HG03095 (cell line): Measurements from ENCODE around the gene SEZ6.
"Not testable (repeated sequence)": the region's sequence is repeated elsewhere in the genome, so short reads cannot be mapped to it uniquely, and the experiment has no call there.

ENCODE experiments used
- ATAC-seq: cut with Tn5 transposase; IDR thresholded peaks from one replicate; pipeline ENCODE4 v1.9.1; 2021; ENCODE audit warnings: moderate library complexity; ENCODE audit not compliant: unreplicated experiment

SEZ6 gene

GRCh38 chr17:28940142-28940541 is 65.7 kb downstream of the SEZ6 start:
- ATAC-seq, result no peak

DNA sequence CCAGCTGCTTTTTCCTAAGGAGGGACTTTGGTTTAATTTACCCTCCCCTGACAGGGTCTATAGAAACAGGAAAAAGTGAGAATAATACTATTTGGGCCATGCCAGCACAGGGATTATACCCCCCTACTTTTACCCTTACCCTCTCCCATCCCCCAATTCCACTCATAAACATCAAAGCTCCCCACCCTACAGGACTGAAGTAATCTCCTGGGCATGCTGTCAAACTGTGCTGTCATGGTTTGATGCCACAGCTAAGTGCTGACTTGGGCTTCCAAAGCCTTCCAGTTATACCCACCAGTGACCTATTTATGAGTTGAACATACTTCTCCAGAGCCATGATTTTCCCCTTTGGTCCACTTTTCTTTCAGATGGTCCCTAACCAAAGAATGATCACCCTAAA is 67.3 kb downstream of the SEZ6 start:
- no peak for ATAC-seq

DNA sequence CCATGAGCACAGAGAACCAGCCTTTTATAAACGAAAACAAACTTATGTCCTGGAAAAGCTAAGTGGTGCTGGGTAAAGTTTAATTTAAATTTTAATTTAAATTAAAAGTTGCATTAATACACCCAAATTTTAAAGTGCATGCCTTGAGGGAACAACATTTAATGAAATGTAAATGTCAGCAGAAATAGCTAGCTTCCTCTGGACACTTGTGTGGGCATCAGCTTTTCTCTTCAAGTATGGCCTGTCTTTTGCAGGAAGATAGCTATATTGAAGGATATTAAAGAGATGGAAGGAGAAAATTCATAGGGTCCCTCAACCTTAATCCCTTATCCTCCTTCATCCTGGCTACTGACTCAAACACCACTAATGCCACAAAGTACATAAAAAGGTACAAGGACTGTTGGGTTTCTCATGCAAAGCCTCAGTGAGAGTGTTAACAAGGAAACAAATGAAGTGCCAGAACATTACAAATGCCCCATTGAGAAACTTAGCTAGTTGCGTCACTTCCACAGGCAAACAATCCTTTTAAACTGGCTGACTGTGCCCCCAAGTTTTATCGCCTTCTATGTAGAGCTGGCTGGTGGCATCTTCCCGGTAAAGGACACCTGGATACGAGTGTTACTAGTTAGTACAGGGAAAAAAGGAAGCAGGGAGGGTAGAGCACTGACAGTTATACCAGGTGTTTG is 68.6 kb downstream of the SEZ6 start:
- no peak for ATAC-seq

GRCh38 chr17:28935744-28936460 is 69.9 kb downstream of the SEZ6 start:
- ATAC-seq, result no peak

GRCh38 chr17:28934508-28934907 is 71.3 kb downstream of the SEZ6 start:
- not testable (repeated sequence) for ATAC-seq

GRCh38 chr17:28929787-28930186 is 76.0 kb downstream of the SEZ6 start:
- no peak for ATAC-seq

DNA sequence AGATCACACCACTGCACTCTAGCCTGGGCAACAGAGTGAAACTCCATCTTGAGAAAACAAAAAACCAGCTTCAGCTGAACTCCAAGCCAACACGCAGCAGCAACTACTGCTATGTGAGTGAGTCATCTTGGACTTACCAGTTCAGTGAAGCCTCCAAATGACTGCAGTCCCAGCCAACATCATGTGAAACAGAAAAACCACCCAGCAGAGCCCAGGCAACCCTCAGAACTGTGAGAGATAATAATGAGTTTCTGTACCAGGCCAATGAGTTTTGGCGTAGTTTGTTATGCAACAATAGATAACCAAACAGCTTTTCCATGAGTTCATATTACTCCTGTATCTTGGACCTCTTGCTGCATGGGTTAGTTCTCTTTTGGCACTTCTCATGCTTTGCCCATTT is 77.8 kb downstream of the SEZ6 start:
- no peak for ATAC-seq

- ATAC-seq, result no peak
These were observed 79.0 kb downstream of the SEZ6 start for GRCh38 chr17:28926786-28927185.

GRCh38 chr17:28926366-28926765 is 79.5 kb downstream of the SEZ6 start:
- ATAC-seq, result no peak

GRCh38 chr17:28925912-28926365 is 79.9 kb downstream of the SEZ6 start:
- ATAC-seq, result no peak

DNA sequence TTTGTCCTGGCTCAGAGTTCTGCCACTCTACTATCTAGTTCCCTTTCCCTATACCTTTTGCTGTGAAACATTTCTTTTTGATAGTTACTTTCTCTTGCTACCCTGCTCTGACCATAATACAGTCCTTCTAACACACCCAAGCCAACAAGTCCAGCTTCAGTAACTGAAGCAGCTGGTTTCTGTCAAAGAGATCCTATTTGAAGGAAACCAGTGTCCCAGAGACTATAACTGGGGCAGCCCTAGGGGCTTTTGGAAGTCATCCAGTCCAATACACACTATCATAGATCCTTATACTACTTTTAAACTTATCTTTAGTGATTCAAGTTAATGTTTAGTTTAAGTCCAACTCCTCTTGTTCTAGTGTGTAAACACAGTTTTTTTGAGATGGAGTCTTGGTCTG is 85.6 kb downstream of the SEZ6 start:
- no peak for ATAC-seq

DNA sequence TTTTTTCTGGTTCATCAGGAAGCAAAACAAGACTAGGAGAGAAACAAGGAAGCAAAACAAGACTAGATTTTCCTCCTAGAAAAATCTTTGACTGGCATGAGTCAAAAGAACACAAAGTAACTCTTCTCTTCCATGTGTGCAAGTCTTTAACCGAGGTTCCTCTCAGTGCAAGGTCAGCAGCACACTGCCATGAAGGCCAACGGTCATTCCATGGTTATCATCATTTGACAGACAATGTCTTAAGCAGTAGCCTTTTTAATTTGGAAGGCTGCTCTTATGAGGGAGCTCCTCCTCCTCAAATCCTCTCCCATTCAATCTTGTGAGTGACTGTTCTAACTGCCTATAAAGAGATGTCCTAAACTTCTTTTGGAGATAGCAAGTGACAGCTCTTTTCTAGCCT is 87.5 kb downstream of the SEZ6 start:
- ATAC-seq, result no peak

- no peak for ATAC-seq
These were observed 88.4 kb downstream of the SEZ6 start for GRCh38 chr17:28917465-28917864.

DNA sequence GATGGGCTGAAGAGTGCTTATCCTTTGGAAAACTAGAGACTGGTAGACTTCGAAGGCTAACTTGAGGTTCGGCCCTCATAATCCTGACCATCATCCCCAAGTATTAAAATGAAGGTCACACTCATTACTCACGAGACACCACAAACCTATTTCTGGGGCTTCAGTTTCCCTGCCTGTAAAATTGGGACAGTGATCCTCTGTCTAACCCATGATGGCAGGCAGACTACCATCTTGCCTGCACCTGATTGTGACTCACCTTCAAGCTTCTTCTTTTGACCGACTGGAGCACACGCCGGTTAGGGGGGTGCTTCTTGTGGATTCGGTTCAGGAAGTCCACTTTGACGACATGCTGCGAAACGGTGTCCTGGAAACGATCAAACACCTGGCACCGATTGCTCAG is 88.8 kb downstream of the SEZ6 start:
- ATAC-seq, result no peak

DNA sequence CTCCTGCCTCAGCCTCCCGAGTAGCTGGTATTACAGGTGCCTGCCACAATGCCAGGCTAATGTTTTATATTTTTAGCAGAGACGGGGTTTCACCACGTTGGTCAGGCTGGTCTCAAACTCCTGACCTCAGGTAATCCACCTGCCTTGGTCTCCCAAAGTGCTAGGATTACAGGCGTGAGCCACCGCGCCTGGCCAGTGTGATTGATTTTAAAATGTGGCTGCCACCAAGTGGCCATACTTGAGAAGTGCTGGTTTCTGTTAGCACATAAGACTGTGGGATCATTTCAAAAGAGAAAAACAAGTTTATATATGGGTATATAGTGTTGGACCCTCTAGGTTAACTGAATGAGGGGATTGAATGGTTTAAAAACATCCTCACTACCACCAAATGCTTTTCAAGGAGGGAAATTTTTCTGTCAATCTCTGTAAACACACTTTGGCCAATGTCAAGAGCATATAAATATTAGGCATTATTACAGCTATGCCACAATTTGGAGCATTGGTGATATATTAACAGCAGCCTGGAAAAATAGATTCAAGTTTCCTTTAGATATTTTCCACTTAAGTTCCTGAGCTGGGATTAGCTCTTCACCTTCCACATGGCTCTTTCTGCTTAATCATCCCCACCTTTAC is 89.4 kb downstream of the SEZ6 start:
- ATAC-seq, result no peak

GRCh38 chr17:28912938-28913333 is 92.9 kb downstream of the SEZ6 start:
- no peak for ATAC-seq

DNA sequence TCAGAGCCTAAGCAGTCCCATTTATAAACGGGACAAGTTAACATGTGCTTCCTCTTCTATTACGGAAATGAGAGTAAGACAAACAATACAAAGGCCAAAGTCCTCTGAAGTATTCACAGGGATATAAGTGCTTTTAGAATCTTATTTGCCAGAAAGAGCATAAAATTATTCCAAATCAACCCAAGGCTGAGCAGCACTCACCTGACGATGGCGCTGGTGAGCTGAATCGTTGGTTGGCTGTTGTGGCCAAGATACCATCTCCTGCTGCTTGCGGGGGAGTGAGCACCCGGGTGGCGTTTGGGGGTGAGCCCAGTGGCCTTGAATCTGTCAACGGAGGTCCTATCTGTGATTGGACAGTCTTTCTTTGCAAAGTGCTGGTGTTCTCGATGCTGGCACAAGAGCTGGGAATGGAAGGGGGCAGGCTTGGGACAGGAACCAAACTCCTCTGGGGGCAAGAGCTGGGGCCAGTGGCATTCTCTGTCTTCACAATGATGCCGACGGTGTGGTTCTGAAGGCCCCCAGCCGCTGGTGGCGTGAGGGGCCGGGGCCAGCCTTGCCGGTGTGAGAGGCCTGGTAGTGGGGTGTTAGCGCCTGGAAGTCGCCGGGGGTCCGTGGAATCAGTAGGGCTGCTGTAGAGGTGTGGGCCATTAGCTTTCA is 93.4 kb downstream of the SEZ6 start:
- no peak for ATAC-seq

DNA sequence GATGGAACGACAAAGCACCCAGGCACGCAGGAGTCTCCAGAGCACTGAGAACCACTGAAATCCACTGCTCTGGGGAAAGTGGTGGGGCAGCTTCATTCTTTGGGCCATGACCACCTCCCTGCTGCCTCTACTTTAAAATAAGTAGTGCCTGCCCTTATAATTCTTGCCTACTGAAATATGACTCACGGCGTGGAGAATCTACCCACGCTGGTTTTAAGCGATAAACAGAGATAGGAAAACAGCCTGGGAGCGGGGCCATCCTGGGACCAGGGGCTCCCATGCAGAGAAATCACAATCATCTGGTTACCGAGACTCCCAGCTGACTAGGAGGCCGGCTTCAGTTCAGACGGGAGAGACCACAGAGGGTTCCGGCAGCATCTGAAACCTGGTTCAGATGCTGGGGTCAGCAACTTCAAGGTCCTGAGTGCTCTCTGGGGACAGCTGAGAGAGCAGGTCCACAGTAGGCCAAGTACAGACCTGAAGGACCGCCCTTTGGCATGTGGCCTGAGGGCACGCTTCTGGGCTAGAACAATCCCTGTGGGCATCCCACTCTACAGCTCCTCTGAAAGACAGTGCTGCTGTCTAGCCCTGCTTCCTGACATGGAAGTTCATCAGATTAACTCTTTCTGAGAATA is 94.3 kb downstream of the SEZ6 start:
- ATAC-seq, result no peak

- ATAC-seq, result no peak
These were observed 95.3 kb downstream of the SEZ6 start for GRCh38 chr17:28910534-28910933.

- ATAC-seq, result no peak
These were observed 97.1 kb downstream of the SEZ6 start for GRCh38 chr17:28908640-28909167.
